H9 (cell line): ENCODE results near the gene SGO1. TPM values are rescaled to one million over a fixed set of nuclear protein-coding genes. Genes with fewer than 3 reads are reported as not detected.

ENCODE experiments used
- DNase-seq: peaks from one replicate; pipeline ENCODE4 v3.0.0-alpha.2; 2017
- H2AFZ ChIP-seq: one replicate; pipeline ENCODE4 v1.6.1; 2013; ENCODE audit warnings: mild to moderate bottlenecking, low read length, control low read depth, moderate library complexity
- H2AK5ac ChIP-seq: 2 replicates; pipeline ENCODE4 v1.6.1; 2013; ENCODE audit warnings: low read length, control low read depth, mixed read lengths; ENCODE audit not compliant: insufficient read length
- H2BK120ac ChIP-seq: one replicate; pipeline ENCODE4 v1.6.1; 2013; ENCODE audit warnings: low read depth, mild to moderate bottlenecking, low read length, control low read depth, inconsistent platforms; ENCODE audit not compliant: poor library complexity, severe bottlenecking
- H2BK12ac ChIP-seq: 2 replicates; pipeline ENCODE4 v1.6.1; 2013; ENCODE audit warnings: low read length, control low read depth, mixed read lengths, low read depth; ENCODE audit not compliant: insufficient read length
- H2BK15ac ChIP-seq: 2 replicates; pipeline ENCODE4 v1.6.1; 2013; ENCODE audit warnings: low read depth, low read length, control low read depth
- H2BK20ac ChIP-seq: one replicate; pipeline ENCODE4 v1.6.1; 2013; ENCODE audit warnings: low read depth, mild to moderate bottlenecking, low read length, control low read depth, inconsistent platforms; ENCODE audit not compliant: poor library complexity, severe bottlenecking
- H2BK5ac ChIP-seq: 2 replicates; pipeline ENCODE4 v1.6.1; 2013; ENCODE audit warnings: low read length, control low read depth, mixed read lengths; ENCODE audit not compliant: insufficient read length
- H3K14ac ChIP-seq: 2 replicates; pipeline ENCODE4 v1.6.1; 2013; ENCODE audit warnings: low read length, control low read depth; ENCODE audit not compliant: insufficient read depth
- H3K18ac ChIP-seq: 2 replicates; pipeline ENCODE4 v1.6.1; 2013; ENCODE audit warnings: low read depth, mild to moderate bottlenecking, mixed read lengths, low read length, control low read depth; ENCODE audit not compliant: insufficient read length
- H3K23ac ChIP-seq: 2 replicates; pipeline ENCODE4 v1.6.1; 2013; ENCODE audit warnings: low read length, control low read depth, mixed read lengths, low read depth; ENCODE audit not compliant: insufficient read length
- H3K23me2 ChIP-seq: 2 replicates; pipeline ENCODE4 v1.6.1; 2013; ENCODE audit warnings: low read depth, mild to moderate bottlenecking, mixed read lengths, low read length, control low read depth; ENCODE audit not compliant: insufficient read length, poor library complexity, severe bottlenecking
- H3K27ac ChIP-seq: 2 replicates; pipeline ENCODE4 v1.5.1; 2013; ENCODE audit warnings: low read length, control low read depth, mixed read lengths, low read depth; ENCODE audit not compliant: insufficient read length
- H3K27me3 ChIP-seq: 2 replicates; pipeline ENCODE4 v1.6.1; 2013; ENCODE audit warnings: low read length, control low read depth, inconsistent platforms; ENCODE audit not compliant: insufficient read depth
- H3K4ac ChIP-seq: 2 replicates; pipeline ENCODE4 v1.6.1; 2013; ENCODE audit warnings: low read depth, mild to moderate bottlenecking, control low read depth, inconsistent platforms, low read length, moderate library complexity
- H3K4me1 ChIP-seq: 2 replicates; pipeline ENCODE4 v1.6.1; 2013; ENCODE audit warnings: low read length, control low read depth, inconsistent platforms; ENCODE audit not compliant: insufficient read depth
- H3K4me2 ChIP-seq: 2 replicates; pipeline ENCODE4 v1.6.1; 2013; ENCODE audit warnings: low read length, control low read depth, mixed read lengths; ENCODE audit not compliant: insufficient read length, insufficient read depth
- H3K56ac ChIP-seq: 2 replicates; pipeline ENCODE4 v1.6.1; 2013; ENCODE audit warnings: low read depth, mild to moderate bottlenecking, mixed read lengths, low read length, control low read depth; ENCODE audit not compliant: insufficient read length
- H3K79me1 ChIP-seq: 2 replicates; pipeline ENCODE4 v1.6.1; 2013; ENCODE audit warnings: low read depth, mild to moderate bottlenecking, moderate library complexity, low read length, control low read depth, inconsistent platforms; ENCODE audit not compliant: insufficient read depth, poor library complexity, severe bottlenecking
- H3K79me2 ChIP-seq: 2 replicates; pipeline ENCODE4 v1.6.1; 2013; ENCODE audit warnings: low read length, control low read depth, inconsistent platforms; ENCODE audit not compliant: insufficient read depth
- H3K9ac ChIP-seq: 2 replicates; pipeline ENCODE4 v1.6.1; 2013; ENCODE audit warnings: low read length, control low read depth, mixed read lengths; ENCODE audit not compliant: insufficient read length; ENCODE audit errors: extremely low read depth
- H3K9me3 ChIP-seq: one replicate; pipeline ENCODE4 v1.6.1; 2013; ENCODE audit warnings: low read depth, low read length, inconsistent platforms; ENCODE audit not compliant: control insufficient read depth
- H3T11ph ChIP-seq: one replicate; pipeline ENCODE4 v1.6.1; 2013; ENCODE audit warnings: mild to moderate bottlenecking, low read length, control low read depth, inconsistent platforms
- H4K20me1 ChIP-seq: one replicate; pipeline ENCODE4 v1.6.1; 2013; ENCODE audit not compliant: control insufficient read depth, insufficient read length, insufficient read depth
- H4K5ac ChIP-seq: 2 replicates; pipeline ENCODE4 v1.6.1; 2013; ENCODE audit warnings: low read depth, mild to moderate bottlenecking, mixed read lengths, low read length, control low read depth; ENCODE audit not compliant: insufficient read length
- H4K8ac ChIP-seq: replicated peaks from 2 replicates; pipeline ENCODE4 v1.6.1; 2013; ENCODE audit warnings: low read length, control low read depth, mixed read lengths, low read depth; ENCODE audit not compliant: insufficient read length
- H4K91ac ChIP-seq: 2 replicates; pipeline ENCODE4 v1.6.1; 2013; ENCODE audit warnings: low read depth, mild to moderate bottlenecking, moderate library complexity, mixed read lengths, low read length, control low read depth; ENCODE audit not compliant: insufficient read length
- H3K27ac Mint-ChIP-seq, 3 experiments: 2 replicates in 2 of 3; 3 replicates in 1 of 3; pipeline ENCODE4 v1.8.0; 2020 to 2021; ENCODE audit warnings: mixed read lengths in 3 of 3, mild to moderate bottlenecking in 1 of 3, moderate library complexity in 1 of 3
- H3K27me3 Mint-ChIP-seq: 2 replicates; pipeline ENCODE4 v1.8.0; 2021; ENCODE audit warnings: low read depth, mild to moderate bottlenecking, moderate library complexity, mixed read lengths
- H3K36me3 Mint-ChIP-seq, 3 experiments: 2 replicates in 2 of 3; 3 replicates in 1 of 3; pipeline ENCODE4 v1.8.0; 2020 to 2021; ENCODE audit warnings: low read depth in 3 of 3, mixed read lengths in 3 of 3; ENCODE audit not compliant: insufficient read depth in 1 of 3
- H3K4me1 Mint-ChIP-seq, 2 experiments: 2 replicates each; pipeline ENCODE4 v1.8.0; 2020; ENCODE audit warnings: mixed read lengths in 2 of 2
- H3K4me3 Mint-ChIP-seq, 2 experiments: 2 replicates in 1 of 2; 3 replicates in 1 of 2; pipeline ENCODE4 v1.8.0; 2020 to 2021; ENCODE audit warnings: mild to moderate bottlenecking in 2 of 2, mixed read lengths in 2 of 2, moderate library complexity in 1 of 2
- H3K9me3 Mint-ChIP-seq, 2 experiments: 2 replicates in 1 of 2; 3 replicates in 1 of 2; pipeline ENCODE4 v1.8.0; 2020; ENCODE audit warnings: mild to moderate bottlenecking in 2 of 2, mixed read lengths in 2 of 2, moderate library complexity in 1 of 2
- WGBS: extraction: QIAGEN DNeasy Blood & Tissue Kit; methylation state at CpG from one replicate; pipeline ENCODE4 v1.1.7; 2013; ENCODE audit warnings: missing lambda C conversion rate, low lambda C conversion rate, mixed read lengths; ENCODE audit not compliant: insufficient read length; ENCODE audit errors: extremely low coverage; 5-methylcytosine and 5-hydroxymethylcytosine counted together
- total RNA-seq: library from RNA; stranded (reverse); gene quantifications from 2 replicates; pipeline ENCODE4 v1.2.1, GENCODE V29; 2021
- TF ChIP-seq, protein P1 (sequence below): fragments of 200-600 bp; sonication (generic); conservative IDR thresholded peaks from 3 replicates; pipeline ENCODE4 v1.8.0; 2021; ENCODE audit warnings: antibody characterized with exemption, mild to moderate bottlenecking

SGO1 gene
- total RNA-seq, 1 experiment from 2014 or later = 30.7 TPM

DNA sequence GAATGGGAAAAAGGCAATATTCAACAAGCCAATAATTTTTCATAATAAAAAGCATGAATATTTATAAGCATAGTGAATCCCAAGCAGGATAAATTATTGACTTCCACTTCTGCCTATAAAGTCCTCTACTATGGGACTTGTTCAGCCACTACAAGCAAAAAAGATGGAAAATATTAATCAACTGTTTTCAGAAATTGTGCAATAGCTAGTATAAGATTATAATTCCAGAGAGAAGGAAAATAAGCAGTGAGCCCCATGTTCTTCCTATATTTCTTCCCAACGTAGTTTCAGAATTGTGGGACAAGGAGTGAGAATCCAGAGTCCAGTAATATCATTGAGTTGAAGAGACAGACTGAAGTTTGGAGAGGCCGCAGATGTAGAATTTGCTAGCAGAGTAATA lies 24.3 kb downstream of the SGO1 start:
- Histone ChIP-seq H4K8ac (no peak overlapping the region), H2BK15ac (no peak overlapping the region), H4K91ac (no peak overlapping the region), H2AK5ac (no peak overlapping the region), H3K9me3 (no peaks in the 10 kb centered on the region), H3K79me2 (no peaks in the 10 kb centered on the region), H3K27me3 (no peaks in the 10 kb centered on the region), H2BK5ac (no peak overlapping the region), H3T11ph (no peak overlapping the region), H4K5ac (no peak overlapping the region), H3K23me2 (no peaks in the 10 kb centered on the region), H3K79me1 (no peaks in the 10 kb centered on the region), H3K23ac (no peak overlapping the region), H2BK12ac (no peak overlapping the region), H2BK120ac (no peak overlapping the region), H2AFZ (no peak overlapping the region), H3K18ac (no peak overlapping the region), H3K27ac (no peak overlapping the region), H3K4me1 (no peaks in the 10 kb centered on the region), H3K4ac (no peak overlapping the region), H2BK20ac (no peak overlapping the region), H3K9ac (no peak overlapping the region), H3K4me2 (no peak overlapping the region), H3K14ac (no peak overlapping the region), H3K56ac (no peak overlapping the region), H4K20me1 (no peaks in the 10 kb centered on the region)
- Mint-ChIP-seq H3K27me3 (no peaks in the 10 kb centered on the region), H3K27ac (no peak overlapping the region), H3K36me3 (peaks cover 16 to 64% (median 61%) of the 10 kb centered on the region in 3 experiments; a peak in 5 of 7 replicates), H3K9me3 (no peaks in the 10 kb centered on the region), H3K4me1 (peaks cover 4 to 5% of the 10 kb centered on the region in 2 experiments), H3K4me3 (no peak overlapping the region)
- DNase-seq = no peak
- WGBS = no CpG with 5 or more reads among the region's 2 CpGs
- TF ChIP-seq, protein P1, sequence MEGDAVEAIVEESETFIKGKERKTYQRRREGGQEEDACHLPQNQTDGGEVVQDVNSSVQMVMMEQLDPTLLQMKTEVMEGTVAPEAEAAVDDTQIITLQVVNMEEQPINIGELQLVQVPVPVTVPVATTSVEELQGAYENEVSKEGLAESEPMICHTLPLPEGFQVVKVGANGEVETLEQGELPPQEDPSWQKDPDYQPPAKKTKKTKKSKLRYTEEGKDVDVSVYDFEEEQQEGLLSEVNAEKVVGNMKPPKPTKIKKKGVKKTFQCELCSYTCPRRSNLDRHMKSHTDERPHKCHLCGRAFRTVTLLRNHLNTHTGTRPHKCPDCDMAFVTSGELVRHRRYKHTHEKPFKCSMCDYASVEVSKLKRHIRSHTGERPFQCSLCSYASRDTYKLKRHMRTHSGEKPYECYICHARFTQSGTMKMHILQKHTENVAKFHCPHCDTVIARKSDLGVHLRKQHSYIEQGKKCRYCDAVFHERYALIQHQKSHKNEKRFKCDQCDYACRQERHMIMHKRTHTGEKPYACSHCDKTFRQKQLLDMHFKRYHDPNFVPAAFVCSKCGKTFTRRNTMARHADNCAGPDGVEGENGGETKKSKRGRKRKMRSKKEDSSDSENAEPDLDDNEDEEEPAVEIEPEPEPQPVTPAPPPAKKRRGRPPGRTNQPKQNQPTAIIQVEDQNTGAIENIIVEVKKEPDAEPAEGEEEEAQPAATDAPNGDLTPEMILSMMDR = no peak
